HG03521 (cell line): ENCODE measurements around the gene EPS8L3.
"Not testable (repeated sequence)": the region's sequence is repeated elsewhere in the genome, so short reads cannot be mapped to it uniquely, and the experiment has no call there.

Experiments used
- ATAC-seq: cut with Tn5 transposase; IDR thresholded peaks from one replicate; pipeline ENCODE4 v1.9.1; 2021; ENCODE audit warnings: mild to moderate bottlenecking, moderate library complexity; ENCODE audit not compliant: unreplicated experiment

The EPS8L3 gene

GRCh38 chr1:109763646-109764415, at the start of gene EPS8L3:
Gene EPS8L3 (minus strand): TSS chr1:109763923. CDS start chr1:109761749, 2,174 bp downstream.
- ATAC-seq = no peak

GRCh38 chr1:109812691-109813393, 49.1 kb upstream of the EPS8L3 start:
- ATAC-seq = no peak

GRCh38 chr1:109808703-109809102, 45.0 kb upstream of the EPS8L3 start:
- no peak for ATAC-seq

- ATAC-seq = no peak
These were observed 44.3 kb upstream of the EPS8L3 start for GRCh38 chr1:109807822-109808680.

- ATAC-seq = no peak
These were observed 43.7 kb upstream of the EPS8L3 start for GRCh38 chr1:109807402-109807801.

GRCh38 chr1:109806733-109807400, 43.1 kb upstream of the EPS8L3 start:
- ATAC-seq = no peak

- ATAC-seq = no peak
These were observed 41.9 kb upstream of the EPS8L3 start for GRCh38 chr1:109805486-109806165.

GRCh38 chr1:109804660-109805059, 40.9 kb upstream of the EPS8L3 start:
- ATAC-seq = no peak

GRCh38 chr1:109803901-109804331, 40.2 kb upstream of the EPS8L3 start:
- ATAC-seq = no peak

GRCh38 chr1:109802901-109803561, 39.3 kb upstream of the EPS8L3 start:
- no peak for ATAC-seq

GRCh38 chr1:109802136-109802900, 38.6 kb upstream of the EPS8L3 start:
- ATAC-seq = no peak

GRCh38 chr1:109801791-109802135, 38.0 kb upstream of the EPS8L3 start:
- no peak for ATAC-seq

- ATAC-seq = no peak
These were observed 36.6 kb upstream of the EPS8L3 start for GRCh38 chr1:109800291-109800690.

- no peak for ATAC-seq
These were observed 35.7 kb upstream of the EPS8L3 start for GRCh38 chr1:109799445-109799844.

GRCh38 chr1:109797303-109797595, 33.5 kb upstream of the EPS8L3 start:
- ATAC-seq = not testable (repeated sequence)

- ATAC-seq = no peak
These were observed 33.0 kb upstream of the EPS8L3 start for GRCh38 chr1:109796484-109797302.

GRCh38 chr1:109794319-109795132, 30.8 kb upstream of the EPS8L3 start:
- no peak for ATAC-seq
